ENCODE measurements around the gene BCAR3. TPM values are rescaled to one million over a fixed set of nuclear protein-coding genes. Genes with fewer than 3 reads are reported as not detected.
A peak's percentile ranks its signal among the peaks of the same experiment; 100 is the strongest.
"Not testable (repeated sequence)": the region's sequence is repeated elsewhere in the genome, so short reads cannot be mapped to it uniquely, and the experiment has no call there.

BCAR3 gene
- total RNA-seq, 4 donors from 2014 or later = 20.2 to 47.2 (median 32.3) TPM

GRCh38 chr1:93663208-93663614 lies 18.4 kb downstream of the BCAR3 start:
- H3K9me3 ChIP-seq = no peaks in the 10 kb centered on the region
- DNase-seq (ENCODE audit: extremely low spot score) = no peak
- no peaks in the 10 kb centered on the region for H3K27me3 ChIP-seq
- H3K36me3 ChIP-seq = peaks cover 0 to 7% (median 3%) of the 10 kb centered on the region in 4 donors
- H3K4me1 ChIP-seq = peaks cover 56 to 77% (median 70%) of the 10 kb centered on the region in 4 donors
- TF ChIP-seq CTCF (IDR thresholded peaks at IDR 0.05) (no peak), EP300 (IDR thresholded peaks at IDR 0.05) (no peak), POLR2AphosphoS5 (IDR thresholded peaks at IDR 0.05) (no peak), POLR2A (IDR thresholded peaks at IDR 0.05; ENCODE audit: low read depth) (no peak)
- peak overlapping the region; percentile 56 to 71 (median 69) for H3K27ac ChIP-seq (replicated peaks in 1 of 4)
- WGBS = 92% methylated on average over 2 of the region's 2 CpGs
- intact Hi-C loops (cut with DNase I) = no loop called here
- no peak overlapping the region for H3K4me3 ChIP-seq

DNA sequence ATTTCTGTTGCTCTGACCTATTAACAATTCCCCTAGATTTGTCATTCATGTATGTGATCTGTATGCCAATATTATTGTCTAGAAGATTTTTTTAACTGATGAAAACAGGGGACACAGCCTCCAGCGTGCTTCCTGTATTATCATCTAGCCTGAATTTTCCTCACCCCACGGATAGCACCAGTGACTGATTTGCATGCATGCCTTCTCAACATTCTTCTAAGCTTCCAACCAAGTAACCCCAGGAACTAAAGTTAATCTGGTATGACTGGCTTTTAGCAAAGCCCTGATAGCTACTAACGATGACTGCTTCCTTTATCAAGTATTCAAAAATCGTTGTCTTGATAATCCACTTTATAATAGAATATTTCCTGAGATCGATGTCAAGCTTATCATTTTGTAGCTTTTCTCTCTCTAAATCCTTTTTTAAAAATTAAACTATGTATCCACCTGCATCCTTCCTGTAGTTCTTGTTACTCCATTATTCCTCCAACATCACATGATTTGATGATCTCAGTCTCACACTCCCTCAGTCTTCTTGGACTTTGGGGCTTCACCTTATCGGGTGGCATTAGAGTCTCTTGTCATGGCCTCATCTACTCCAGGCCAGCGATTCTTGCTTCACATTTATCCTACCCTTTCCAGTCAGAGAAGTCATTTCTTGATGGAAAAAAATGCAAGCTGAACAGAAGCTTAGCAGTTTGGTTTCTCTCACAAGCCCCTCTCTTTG lies 19.0 kb downstream of the BCAR3 start:
- intact Hi-C loops (cut with DNase I) = no loop called here
- Histone ChIP-seq H3K27me3 (no peaks in the 10 kb centered on the region), H3K4me3 (peak overlapping the region in 2 of 4 donors; percentile 20 to 28), H3K36me3 (peaks cover 0 to 6% (median under 1%) of the 10 kb centered on the region in 4 donors), H3K4me1 (peaks cover 56 to 76% (median 68%) of the 10 kb centered on the region in 4 donors), H3K27ac (replicated peaks in 1 of 4) (peak overlapping the region; percentile 56 to 71 (median 69)), H3K9me3 (no peaks in the 10 kb centered on the region)
- whole genome bisulfite sequencing = 65% methylated on average over 7 of the region's 7 CpGs
- TF ChIP-seq CTCF (IDR thresholded peaks at IDR 0.05) = no peak
- TF ChIP-seq EP300 (IDR thresholded peaks at IDR 0.05) = no peak
- no peak for TF ChIP-seq POLR2A (IDR thresholded peaks at IDR 0.05; ENCODE audit: low read depth)
- no peak for TF ChIP-seq POLR2AphosphoS5 (IDR thresholded peaks at IDR 0.05)
- DNase-seq (ENCODE audit: extremely low spot score) = no peak

DNA sequence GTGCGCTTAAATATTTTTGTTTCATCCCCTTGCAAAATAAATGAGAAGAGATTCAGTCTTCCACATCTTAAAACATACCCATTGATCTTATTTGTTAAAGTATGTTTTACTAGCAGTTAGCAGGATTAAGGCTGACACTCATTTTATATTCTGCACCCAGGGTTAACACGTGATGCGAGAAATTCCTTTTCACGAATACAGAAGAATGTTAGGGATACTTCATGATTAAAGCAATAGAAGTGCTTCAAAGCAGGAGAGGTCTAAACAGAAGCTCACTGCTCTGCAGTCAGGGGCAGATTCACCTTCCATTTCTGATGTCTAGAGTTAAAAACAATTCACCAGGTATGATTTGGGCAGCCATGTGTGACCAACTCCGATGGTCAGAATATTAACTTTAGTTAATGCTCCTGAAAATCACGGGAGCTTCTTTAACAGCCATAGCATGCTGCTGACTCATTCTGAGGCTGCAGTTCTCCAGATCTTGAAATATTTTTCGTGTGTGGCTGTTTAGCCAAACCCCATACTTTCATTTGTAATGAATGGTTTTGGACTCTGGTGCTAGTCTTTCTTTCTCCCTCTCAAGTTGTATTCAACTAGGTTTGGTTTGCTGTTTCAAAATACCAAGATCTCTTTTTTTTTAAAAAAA lies 19.7 kb downstream of the BCAR3 start:
- intact Hi-C loops (cut with DNase I) = no loop called here
- Histone ChIP-seq H3K36me3 (peaks cover 0 to 5% (median 0%) of the 10 kb centered on the region in 4 donors), H3K27ac (replicated peaks in 1 of 4) (peak overlapping the region; percentile 56 to 71 (median 69)), H3K27me3 (no peaks in the 10 kb centered on the region), H3K4me1 (peaks cover 56 to 70% (median 65%) of the 10 kb centered on the region in 4 donors), H3K4me3 (peak overlapping the region; percentile 20 to 34 (median 29)), H3K9me3 (no peaks in the 10 kb centered on the region)
- TF ChIP-seq POLR2AphosphoS5 (IDR thresholded peaks at IDR 0.05) = peak in 1 of 2 donors; percentile 14
- TF ChIP-seq EP300 (IDR thresholded peaks at IDR 0.05) = no peak
- WGBS = 32% methylated on average over 7 of the region's 7 CpGs
- DNase-seq (ENCODE audit: extremely low spot score) = no peak

- Histone ChIP-seq H3K4me1 (peaks cover 56 to 64% (median 62%) of the 10 kb centered on the region in 4 donors), H3K27ac (replicated peaks in 1 of 4) (peak overlapping the region; percentile 56 to 71 (median 69))
- DNase-seq (ENCODE audit: extremely low spot score); H3K36me3 ChIP-seq; H3K4me3 ChIP-seq; H3K27me3 ChIP-seq; intact Hi-C loops (cut with DNase I); H3K9me3 ChIP-seq: not testable (repeated sequence)
- 92% methylated on average over 9 of the region's 9 CpGs for WGBS
These were observed 20.3 kb downstream of the BCAR3 start for GRCh38 chr1:93661341-93661740.

DNA sequence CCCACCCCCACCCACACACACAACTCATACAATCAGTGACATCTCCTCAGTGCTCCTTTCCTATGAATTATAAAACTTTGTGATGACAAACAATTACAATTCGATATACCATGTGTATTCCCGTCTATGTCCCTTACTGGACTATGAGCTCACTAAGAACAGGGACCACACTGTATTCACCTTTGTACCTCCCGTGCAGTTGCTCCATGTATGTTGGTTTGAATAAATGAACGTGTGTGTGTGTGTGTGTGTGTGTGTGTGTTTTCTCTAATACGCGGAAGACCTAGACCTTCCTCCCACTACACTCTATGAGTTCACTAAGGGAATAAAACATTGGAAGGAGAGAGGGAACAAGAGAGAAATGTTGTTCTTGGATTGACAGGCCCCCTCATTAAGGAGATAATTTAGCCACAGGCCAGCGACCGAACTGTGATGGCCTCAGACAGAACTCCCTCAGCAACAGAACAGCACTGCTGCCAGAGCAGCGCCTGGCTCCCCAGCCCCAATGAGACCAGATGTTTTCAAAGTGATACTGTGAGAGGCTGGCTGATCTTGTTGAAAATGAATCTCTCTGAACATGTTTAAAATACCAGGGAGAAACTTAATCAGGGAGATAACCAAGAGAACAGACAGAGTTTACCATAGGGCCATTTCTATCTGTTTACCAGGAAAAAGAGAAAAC lies 21.7 kb downstream of the BCAR3 start:
- DNase-seq (ENCODE audit: extremely low spot score) = no peak
- Histone ChIP-seq H3K27ac (replicated peaks in 1 of 4) (peak overlapping the region in 2 of 4 donors; percentile 8 to 13), H3K36me3 (no peaks in the 10 kb centered on the region), H3K9me3 (no peaks in the 10 kb centered on the region), H3K4me3 (no peak overlapping the region), H3K4me1 (peaks cover 44 to 57% (median 49%) of the 10 kb centered on the region in 4 donors), H3K27me3 (no peaks in the 10 kb centered on the region)
- TF ChIP-seq EP300 (IDR thresholded peaks at IDR 0.05) = no peak
- intact Hi-C loops (cut with DNase I) = no loop called here
- WGBS = 80% methylated on average over 9 of the region's 9 CpGs

- H3K9me3 ChIP-seq = no peaks in the 10 kb centered on the region
- H3K27me3 ChIP-seq = no peaks in the 10 kb centered on the region
- DNase-seq (ENCODE audit: extremely low spot score) = no peak
- H3K36me3 ChIP-seq = peaks cover 0 to 10% (median 0%) of the 10 kb centered on the region in 4 donors
- no peak for TF ChIP-seq EP300 (IDR thresholded peaks at IDR 0.05)
- TF ChIP-seq CTCF (IDR thresholded peaks at IDR 0.05) = no peak
- TF ChIP-seq POLR2AphosphoS5 (IDR thresholded peaks at IDR 0.05) = no peak
- TF ChIP-seq POLR2A (IDR thresholded peaks at IDR 0.05; ENCODE audit: low read depth) = no peak
- WGBS = 98% methylated on average over 5 of the region's 5 CpGs
- H3K4me1 ChIP-seq = peaks cover 31 to 39% (median 33%) of the 10 kb centered on the region in 4 donors
- no peak overlapping the region for H3K4me3 ChIP-seq
- H3K27ac ChIP-seq (replicated peaks in 1 of 4) = no peak overlapping the region
- intact Hi-C loops (cut with DNase I) = no loop called here
These were observed 23.4 kb downstream of the BCAR3 start for GRCh38 chr1:93658188-93658587.

Measured in esophagus muscularis mucosa (tissue), 4 donors.